Measurements from ENCODE around the gene SLC6A17. TPM values are rescaled to one million over a fixed set of nuclear protein-coding genes. Genes with fewer than 3 reads are reported as not detected.

The SLC6A17 gene
- total and polyA plus RNA-seq, 2 donors (not counting 1 experiment from before 2014, with no cell fraction given), result not detected

DNA sequence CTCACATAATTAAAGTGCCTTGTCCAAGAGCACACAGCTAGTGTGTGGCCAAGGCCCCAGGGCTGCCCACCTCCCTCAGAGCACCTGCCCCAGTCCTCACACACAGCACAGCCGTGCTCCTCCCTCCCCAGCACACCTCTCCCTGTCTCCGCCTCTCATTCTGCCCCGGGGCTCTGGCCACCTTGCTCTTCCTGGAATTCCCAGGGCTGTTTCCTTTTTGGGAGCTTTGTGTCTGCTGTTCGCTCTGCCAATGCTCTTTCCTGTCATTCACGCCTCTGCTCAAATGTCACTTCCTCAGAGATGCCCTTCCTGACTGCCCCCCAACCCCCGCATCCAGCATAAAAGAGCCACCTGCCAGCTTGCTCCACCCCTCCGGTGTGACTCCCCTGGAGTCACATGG, 13.3 kb downstream of the SLC6A17 start:
- intact Hi-C loops (cut with micrococcal nuclease), result no loop called here
- peaks cover 43% of the 10 kb centered on the region for H3K27me3 Mint-ChIP-seq
- no peaks in the 10 kb centered on the region for H3K4me1 ChIP-seq (ENCODE audit: control insufficient read depth in 2 of 2, insufficient read depth in 2 of 2, low read length in 2 of 2)
- no peaks in the 10 kb centered on the region for H3K9me3 Mint-ChIP-seq (ENCODE audit: insufficient read depth)
- no peak overlapping the region for H3K4me3 Mint-ChIP-seq
- POLR2A ChIA-PET, result no interaction called here
- no peak overlapping the region for H3K9ac ChIP-seq (ENCODE audit: low read length)
- CTCF ChIA-PET, result no interaction called here
- no peak overlapping the region for H3K4me2 ChIP-seq (replicated peaks; ENCODE audit: low read depth, low read length, poor library complexity, severe bottlenecking)
- H3K27me3 ChIP-seq (replicated peaks in 1 of 4; ENCODE audit: control extremely low read depth in 1 of 4, control insufficient read depth in 3 of 4, insufficient read depth in 4 of 4, low read length in 3 of 4), result peaks cover 0 to 7% (median 0%) of the 10 kb centered on the region in 4 experiments
- H2AFZ ChIP-seq (ENCODE audit: insufficient read depth, low read depth, low read length, poor library complexity, severe bottlenecking), result no peak overlapping the region
- peaks cover 0 to 16% (median 0%) of the 10 kb centered on the region in 3 donors for H3K9me3 ChIP-seq (ENCODE audit: control extremely low read depth in 1 of 3, control insufficient read depth in 2 of 3, insufficient read depth in 1 of 3, low read length in 2 of 3)
- ATAC-seq (ENCODE audit: low read depth) (no peak), DNase-seq (no peak)
- H4K20me1 ChIP-seq (ENCODE audit: control insufficient read depth, insufficient read depth, low read length, poor library complexity, severe bottlenecking), result no peaks in the 10 kb centered on the region
- no peak overlapping the region for H3K27ac Mint-ChIP-seq
- H3K79me2 ChIP-seq (ENCODE audit: control insufficient read depth, insufficient read depth, low read length), result no peaks in the 10 kb centered on the region
- no peaks in the 10 kb centered on the region for H3K4me1 Mint-ChIP-seq
- no peaks in the 10 kb centered on the region for H3K36me3 ChIP-seq (replicated peaks in 1 of 2; ENCODE audit: control extremely low read depth in 1 of 2, control insufficient read depth in 1 of 2, extremely low read depth in 1 of 2, insufficient read depth in 2 of 2, low read length in 1 of 2)
- H3K4me3 ChIP-seq (ENCODE audit: control extremely low read depth in 1 of 5, extremely low read depth in 1 of 5, insufficient read depth in 1 of 5, low read depth in 2 of 5, low read length in 4 of 5), result no peak overlapping the region
- WGBS (ENCODE audit: insufficient coverage), result 55% methylated on average over 7 of the region's 7 CpGs
- no peak for TF ChIP-seq EZH2 (IDR thresholded peaks at IDR 0.05; ENCODE audit: borderline replicate concordance, insufficient read depth, low read depth, low read length, poor library complexity, severe bottlenecking)
- TF ChIP-seq, protein P1, sequence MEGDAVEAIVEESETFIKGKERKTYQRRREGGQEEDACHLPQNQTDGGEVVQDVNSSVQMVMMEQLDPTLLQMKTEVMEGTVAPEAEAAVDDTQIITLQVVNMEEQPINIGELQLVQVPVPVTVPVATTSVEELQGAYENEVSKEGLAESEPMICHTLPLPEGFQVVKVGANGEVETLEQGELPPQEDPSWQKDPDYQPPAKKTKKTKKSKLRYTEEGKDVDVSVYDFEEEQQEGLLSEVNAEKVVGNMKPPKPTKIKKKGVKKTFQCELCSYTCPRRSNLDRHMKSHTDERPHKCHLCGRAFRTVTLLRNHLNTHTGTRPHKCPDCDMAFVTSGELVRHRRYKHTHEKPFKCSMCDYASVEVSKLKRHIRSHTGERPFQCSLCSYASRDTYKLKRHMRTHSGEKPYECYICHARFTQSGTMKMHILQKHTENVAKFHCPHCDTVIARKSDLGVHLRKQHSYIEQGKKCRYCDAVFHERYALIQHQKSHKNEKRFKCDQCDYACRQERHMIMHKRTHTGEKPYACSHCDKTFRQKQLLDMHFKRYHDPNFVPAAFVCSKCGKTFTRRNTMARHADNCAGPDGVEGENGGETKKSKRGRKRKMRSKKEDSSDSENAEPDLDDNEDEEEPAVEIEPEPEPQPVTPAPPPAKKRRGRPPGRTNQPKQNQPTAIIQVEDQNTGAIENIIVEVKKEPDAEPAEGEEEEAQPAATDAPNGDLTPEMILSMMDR (IDR thresholded peaks at IDR 0.05), result no peak
- H3K27ac ChIP-seq (ENCODE audit: low read length in 2 of 2), result no peak overlapping the region

DNA sequence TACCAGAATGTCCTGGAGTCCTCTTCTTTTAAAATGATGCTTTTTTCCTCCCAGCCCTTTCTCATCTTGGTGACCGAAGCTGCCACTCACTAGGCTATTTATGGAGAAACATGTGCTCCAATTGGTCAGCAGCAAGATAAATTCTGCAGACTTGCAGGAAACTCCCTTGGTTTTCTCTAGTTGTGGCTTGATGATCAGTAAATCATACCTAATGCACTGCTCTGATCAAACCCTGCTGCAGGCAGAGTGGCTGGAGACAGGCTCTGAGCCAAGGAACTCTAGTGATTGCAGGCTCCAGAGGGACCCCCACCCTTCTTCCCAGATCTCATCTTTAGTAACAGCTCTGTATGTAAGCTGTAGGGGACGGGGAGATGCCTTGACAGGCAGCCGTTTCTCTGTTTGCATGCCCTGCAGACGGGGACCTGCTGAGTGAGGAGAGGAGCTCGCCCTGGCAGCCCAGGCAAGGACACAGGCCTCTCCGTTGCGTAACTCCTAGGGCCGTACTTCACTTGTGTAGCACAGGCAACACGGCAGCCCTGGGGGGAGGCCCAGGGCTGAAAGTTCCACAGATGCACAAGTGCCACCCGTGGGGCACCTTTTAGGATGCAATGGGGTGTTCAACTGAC, 14.5 kb downstream of the SLC6A17 start:
- no peaks in the 10 kb centered on the region for H3K79me2 ChIP-seq (ENCODE audit: control insufficient read depth, insufficient read depth, low read length)
- peaks cover 0 to 16% (median 0%) of the 10 kb centered on the region in 3 donors for H3K9me3 ChIP-seq (ENCODE audit: control extremely low read depth in 1 of 3, control insufficient read depth in 2 of 3, insufficient read depth in 1 of 3, low read length in 2 of 3)
- no peaks in the 10 kb centered on the region for H3K9me3 Mint-ChIP-seq (ENCODE audit: insufficient read depth)
- H4K20me1 ChIP-seq (ENCODE audit: control insufficient read depth, insufficient read depth, low read length, poor library complexity, severe bottlenecking), result no peaks in the 10 kb centered on the region
- POLR2A ChIA-PET, result no interaction called here
- 88% methylated on average over 10 of the region's 10 CpGs for WGBS (ENCODE audit: insufficient coverage)
- intact Hi-C loops (cut with micrococcal nuclease), result no loop called here
- DNase-seq (no peak), ATAC-seq (ENCODE audit: low read depth) (no peak)
- H3K4me3 ChIP-seq (ENCODE audit: control extremely low read depth in 1 of 5, extremely low read depth in 1 of 5, insufficient read depth in 1 of 5, low read depth in 2 of 5, low read length in 4 of 5), result no peak overlapping the region
- CTCF ChIA-PET, result no interaction called here
- H3K4me2 ChIP-seq (replicated peaks; ENCODE audit: low read depth, low read length, poor library complexity, severe bottlenecking), result no peak overlapping the region
- H3K36me3 ChIP-seq (replicated peaks in 1 of 2; ENCODE audit: control extremely low read depth in 1 of 2, control insufficient read depth in 1 of 2, extremely low read depth in 1 of 2, insufficient read depth in 2 of 2, low read length in 1 of 2), result no peaks in the 10 kb centered on the region
- peaks cover 34% of the 10 kb centered on the region for H3K27me3 Mint-ChIP-seq
- H3K27ac Mint-ChIP-seq, result no peak overlapping the region
- no peaks in the 10 kb centered on the region for H3K4me1 Mint-ChIP-seq
- no peak overlapping the region for H2AFZ ChIP-seq (ENCODE audit: insufficient read depth, low read depth, low read length, poor library complexity, severe bottlenecking)
- no peak overlapping the region for H3K27ac ChIP-seq (ENCODE audit: low read length in 2 of 2)
- no peak for TF ChIP-seq EZH2 (IDR thresholded peaks at IDR 0.05; ENCODE audit: borderline replicate concordance, insufficient read depth, low read depth, low read length, poor library complexity, severe bottlenecking)
- peaks cover 0 to 7% (median 0%) of the 10 kb centered on the region in 4 experiments for H3K27me3 ChIP-seq (replicated peaks in 1 of 4; ENCODE audit: control extremely low read depth in 1 of 4, control insufficient read depth in 3 of 4, insufficient read depth in 4 of 4, low read length in 3 of 4)
- H3K9ac ChIP-seq (ENCODE audit: low read length), result no peak overlapping the region
- H3K4me3 Mint-ChIP-seq, result no peak overlapping the region
- no peaks in the 10 kb centered on the region for H3K4me1 ChIP-seq (ENCODE audit: control insufficient read depth in 2 of 2, insufficient read depth in 2 of 2, low read length in 2 of 2)
